ENCODE data around the gene CRTC3.
"Not testable (repeated sequence)": the region's sequence is repeated elsewhere in the genome, so short reads cannot be mapped to it uniquely, and the experiment has no call there.

The CRTC3 gene

DNA sequence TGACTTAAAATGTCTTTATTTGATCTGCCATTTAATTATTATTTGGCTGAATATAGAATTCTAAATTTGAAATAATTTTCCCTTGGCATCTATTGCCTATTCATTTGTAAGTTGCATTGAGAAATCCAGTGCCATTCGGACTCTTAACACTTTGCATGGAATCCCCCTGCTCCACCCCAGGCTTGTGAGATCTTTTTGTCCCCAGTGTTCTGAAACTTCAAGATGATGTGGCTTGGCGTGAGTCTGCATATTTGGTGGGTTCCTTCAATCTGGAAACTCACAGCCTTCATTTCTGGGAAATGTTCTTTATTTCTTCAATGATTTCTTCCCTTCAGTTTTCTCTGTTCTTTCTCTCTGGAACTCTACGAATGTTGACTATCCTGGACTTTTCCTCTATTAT lies 103.6 kb downstream of the CRTC3 start:
- DNase-seq = no peak

DNA sequence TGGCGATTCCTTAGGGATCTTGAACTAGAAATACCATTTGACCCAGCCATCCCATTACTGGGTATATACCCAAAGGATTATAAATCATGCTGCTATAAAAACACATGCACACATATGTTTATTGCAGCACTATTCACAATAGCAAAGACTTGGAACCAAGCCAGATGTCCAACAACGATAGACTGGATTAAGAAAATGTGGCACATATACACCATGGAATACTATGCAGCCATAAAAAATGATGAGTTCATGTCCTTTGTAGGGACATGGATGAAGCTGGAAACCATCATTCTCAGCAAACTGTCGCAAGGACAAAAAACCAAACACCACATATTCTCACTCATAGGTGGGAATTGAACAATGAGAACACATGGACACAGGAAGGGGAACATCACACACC lies 107.3 kb downstream of the CRTC3 start:
- DNase-seq = not testable (repeated sequence)

DNA sequence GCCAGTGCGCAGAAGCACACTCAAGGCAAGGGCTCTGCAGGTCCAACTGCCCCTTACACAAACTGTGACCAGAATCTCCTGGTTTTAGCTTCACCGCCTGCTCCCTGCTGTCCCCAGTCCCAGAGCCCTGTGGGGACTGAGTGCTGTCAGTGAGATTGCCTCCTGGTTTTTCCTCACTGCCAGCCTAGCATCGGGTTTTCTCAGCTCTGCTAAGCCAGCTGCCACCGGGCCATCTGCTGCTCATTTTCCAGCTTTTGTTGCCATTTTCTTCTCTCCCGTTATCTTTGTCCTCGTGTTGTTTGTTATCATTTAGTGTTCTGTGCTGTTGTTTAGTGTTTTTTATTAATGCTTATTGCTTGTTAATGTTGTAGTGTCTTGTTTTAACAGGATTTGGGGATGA lies 108.0 kb downstream of the CRTC3 start:
- DNase-seq = no peak

DNA sequence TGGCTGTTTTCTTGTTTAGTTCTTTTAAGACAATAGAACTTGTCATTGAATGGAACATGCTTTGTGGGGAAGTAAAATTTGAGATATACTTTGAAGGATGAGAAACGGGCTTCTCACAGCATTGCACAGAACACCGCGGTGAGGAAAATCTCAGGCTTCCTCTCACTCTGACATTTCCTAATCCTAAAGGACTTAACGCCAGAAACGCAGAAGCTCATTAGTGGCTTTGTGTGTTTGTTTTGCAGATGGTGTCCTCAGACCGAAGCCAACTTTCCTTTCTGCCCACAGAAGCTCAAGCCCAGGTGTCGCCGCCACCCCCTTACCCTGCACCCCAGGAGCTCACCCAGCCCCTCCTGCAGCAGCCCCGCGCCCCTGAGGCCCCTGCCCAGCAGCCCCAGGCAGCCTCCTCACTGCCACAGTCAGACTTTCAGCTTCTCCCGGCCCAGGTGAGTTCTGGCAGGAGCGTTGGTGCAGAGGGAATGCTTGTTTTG lies 108.5 kb downstream of the CRTC3 start:
- DNase-seq = no peak

DNA sequence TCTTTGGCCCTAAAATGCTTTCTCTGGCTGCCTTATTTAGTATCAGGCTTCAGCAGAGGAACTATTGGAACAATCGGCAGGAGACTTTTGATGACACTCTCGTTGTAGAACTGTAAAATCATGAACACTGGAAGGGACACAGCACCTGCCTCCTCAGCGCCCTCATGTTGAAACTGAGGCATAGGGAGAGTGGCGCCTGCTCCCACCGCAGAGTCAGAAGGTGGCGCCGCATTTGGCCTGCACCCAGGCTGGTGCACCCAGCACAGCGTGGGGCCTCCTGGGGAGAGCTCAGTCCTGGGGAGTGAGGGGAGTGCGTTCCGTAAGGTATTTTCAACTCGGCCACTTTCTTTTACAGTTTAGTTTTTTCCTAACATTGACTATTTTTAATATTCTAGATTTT lies 109.2 kb downstream of the CRTC3 start:
- DNase-seq = no peak

DNA sequence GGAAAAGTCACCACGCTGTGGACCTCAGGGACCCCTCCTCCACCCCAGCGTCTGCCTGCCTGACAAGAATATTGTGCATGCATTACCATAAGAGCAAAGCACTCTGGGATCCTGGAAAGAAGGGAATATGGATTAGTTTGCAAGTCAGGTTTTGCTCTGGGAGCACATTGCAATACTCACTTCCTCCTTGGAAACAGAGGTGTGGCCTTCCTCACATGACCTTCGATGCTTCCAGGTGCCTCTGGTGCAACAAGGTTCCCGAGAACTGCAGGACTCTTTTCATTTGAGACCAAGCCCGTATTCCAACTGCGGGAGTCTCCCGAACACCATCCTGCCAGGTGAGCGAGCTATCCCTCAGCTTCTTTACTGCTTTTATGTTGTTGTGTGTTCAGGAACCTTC lies 111.1 kb downstream of the CRTC3 start:
- DNase-seq = no peak

DNA sequence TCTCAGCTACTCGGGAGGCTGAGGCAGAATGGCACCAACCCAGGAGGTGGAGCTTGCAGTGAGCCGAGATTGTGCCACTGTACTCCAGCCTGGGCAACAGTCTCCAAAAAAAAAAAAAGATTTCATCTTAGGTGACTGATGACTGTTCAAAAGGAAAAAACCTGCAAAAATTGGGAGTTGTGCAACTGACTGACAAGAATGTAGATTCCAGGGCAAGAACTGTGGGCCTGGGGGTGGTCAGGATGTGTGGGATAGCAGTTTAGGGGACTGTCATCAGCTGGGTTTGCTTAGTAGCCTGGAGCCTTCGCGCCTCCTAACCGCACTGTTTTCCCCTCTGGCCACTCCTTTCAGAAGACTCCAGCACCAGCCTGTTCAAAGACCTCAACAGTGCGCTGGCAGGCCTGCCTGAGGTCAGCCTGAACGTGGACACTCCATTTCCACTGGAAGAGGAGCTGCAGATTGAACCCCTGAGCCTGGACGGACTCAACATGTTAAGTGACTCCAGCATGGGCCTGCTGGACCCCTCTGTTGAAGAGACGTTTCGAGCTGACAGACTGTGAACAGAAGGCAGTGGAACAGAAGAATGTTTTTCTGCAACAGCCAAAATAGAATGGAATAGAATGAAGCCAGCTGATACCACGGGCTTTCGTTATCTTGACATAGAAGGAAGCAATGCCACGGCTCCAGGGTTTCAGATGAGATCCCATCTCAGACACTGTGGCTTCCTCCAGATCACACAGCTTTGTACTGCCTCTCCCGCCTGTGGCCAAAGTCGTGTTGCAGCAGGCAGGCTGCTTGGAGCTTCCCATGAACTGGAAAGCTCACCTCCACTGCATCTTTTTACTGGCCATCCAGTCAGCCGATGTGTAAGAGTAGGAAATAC lies 112.1 kb downstream of the CRTC3 start:
- DNase-seq = no peak

DNA sequence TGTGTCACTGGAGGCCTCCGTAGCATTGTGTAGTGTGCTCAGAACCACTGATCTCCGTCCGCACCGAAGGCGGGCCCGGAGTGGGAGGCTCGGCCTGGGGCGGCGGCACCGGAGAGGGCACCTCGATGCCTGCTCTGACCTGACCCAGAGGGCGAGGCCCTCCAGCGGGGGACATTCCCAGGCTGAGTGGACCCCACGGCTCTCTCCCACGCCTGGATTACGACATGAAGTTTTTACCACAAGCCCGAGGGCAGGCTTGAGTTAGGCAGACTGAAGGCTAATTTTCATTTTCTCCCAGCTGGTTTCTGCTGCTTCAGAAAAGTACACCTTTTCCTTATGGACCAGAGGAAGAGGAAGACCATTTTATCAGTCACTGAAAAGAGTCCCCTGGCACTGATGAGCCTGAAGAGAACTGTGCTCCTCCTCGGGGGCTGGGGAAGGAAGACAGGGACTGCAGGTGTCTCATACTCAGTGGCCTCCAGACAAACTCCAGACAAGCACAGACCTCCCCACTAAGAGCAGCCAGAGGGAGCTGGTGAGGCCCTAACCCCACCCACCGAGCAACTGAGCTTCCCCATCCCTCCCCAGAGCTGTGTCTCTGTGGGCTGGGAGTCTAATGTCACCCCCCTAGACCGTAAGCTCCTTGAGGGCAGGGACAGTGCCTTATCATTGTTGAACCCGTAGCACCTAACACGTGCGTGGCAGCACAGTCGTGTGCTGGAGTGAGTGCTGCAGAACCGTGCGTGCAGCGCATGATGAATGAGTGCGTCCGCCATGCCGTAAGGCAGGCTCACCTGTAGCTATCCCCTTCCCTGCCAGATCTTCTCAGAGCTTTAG lies 113.0 kb downstream of the CRTC3 start:
- DNase-seq = no peak

DNA sequence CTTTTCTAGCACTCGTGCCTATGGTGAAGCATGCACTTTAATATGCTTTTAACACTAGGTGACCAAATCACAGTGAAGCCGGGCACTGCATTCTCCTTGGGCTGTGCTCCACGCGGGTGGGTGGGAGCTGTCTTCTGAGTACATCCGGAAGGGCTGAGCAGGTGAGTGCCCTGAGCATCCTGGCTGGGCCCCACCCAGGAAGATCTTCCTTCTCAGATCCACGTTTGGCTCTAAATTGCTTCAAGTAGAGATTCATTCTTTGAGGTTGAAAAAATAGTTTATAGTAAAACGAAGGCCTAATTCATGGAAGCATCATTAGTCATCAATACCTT lies 113.5 kb downstream of the CRTC3 start:
- DNase-seq = no peak

DNA sequence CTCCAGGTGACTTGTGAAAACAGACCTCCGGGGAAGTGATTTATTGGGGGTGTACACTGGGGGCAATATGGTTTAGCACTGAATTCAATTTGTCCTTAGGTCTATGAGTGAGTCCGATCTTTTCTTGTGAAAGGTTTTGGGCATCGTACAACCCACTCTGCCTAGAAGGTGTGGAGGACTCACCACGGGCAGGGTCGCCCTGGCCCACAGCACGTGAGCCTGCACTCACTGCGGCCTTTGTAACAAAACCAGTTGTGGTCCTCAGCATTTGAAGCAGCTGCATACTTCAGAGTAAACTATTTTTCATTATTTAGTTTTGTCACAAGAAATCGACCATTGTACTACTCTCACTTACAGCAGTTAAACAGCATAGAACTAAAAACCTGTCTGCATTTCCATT lies 114.8 kb downstream of the CRTC3 start:
- DNase-seq = no peak

DNA sequence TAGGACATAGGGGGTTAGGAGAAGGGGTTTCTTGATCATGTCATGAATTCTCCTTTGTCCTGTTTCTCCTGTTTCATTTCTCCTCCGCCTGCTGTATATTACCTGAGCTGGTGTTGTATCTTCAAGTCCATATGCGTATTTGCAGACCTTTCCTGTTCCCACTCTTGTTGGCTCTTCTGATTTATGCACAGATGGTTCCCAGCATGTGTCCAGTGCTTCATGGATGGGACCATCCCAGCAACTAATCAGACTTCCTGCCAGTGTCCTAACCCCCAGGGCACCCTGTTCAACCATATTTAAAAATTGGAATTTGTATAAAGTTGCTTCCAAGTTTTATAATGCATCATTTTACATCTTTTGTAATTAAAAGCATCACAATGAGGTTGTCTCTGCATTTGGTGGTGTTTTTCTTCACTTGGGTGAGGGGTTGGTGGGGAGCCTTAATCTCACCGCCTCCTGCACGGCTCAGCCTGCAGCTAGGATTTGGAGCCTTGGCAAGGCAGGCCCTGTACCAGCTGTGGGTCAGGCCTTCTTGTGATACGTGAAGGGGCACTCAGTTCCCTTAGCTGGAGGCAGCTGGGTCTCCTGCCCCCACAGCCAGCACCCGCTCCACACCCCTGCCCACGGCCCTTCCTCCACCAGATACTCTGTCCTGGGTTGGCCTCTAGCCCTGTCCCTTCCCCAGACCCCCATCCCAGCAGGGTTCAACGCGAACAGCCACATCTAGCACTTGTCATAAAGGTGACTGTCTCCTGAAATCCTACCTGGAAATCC lies 115.4 kb downstream of the CRTC3 start:
- DNase-seq = no peak

DNA sequence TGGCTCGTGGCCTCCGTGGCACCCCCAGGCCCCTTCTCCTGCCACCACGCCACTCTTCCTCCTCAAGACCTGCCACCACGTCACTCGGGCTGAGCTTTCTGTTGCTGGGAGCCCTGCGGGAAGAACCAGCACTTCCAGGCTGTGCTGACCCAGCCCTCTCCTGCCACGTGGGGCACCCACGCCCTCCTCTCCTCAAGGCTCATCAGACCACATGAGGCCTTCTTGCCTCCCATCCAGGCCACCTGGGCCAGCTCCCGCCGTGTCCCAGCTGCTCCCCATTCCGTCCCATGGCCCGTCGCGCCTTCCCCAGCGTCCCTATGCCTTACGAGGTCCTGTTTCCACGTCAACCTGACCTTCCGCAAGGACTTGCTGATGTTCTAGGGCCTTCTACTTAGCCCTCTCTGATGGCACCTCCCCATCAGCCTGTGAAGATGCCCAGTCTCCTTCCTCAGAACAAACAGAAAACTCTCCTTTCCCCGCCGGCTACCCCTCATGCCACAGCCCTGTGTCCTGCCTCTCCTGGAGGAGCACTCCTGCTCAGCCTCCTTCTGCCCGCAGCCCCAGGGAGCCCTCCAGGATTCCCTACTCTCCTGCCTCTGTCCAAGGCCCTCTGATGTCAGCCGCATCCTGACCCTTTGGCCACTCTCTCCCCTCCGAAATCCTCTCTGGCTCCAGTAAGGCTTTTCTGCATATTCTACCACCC lies 116.3 kb downstream of the CRTC3 start:
- no peak for DNase-seq

DNA sequence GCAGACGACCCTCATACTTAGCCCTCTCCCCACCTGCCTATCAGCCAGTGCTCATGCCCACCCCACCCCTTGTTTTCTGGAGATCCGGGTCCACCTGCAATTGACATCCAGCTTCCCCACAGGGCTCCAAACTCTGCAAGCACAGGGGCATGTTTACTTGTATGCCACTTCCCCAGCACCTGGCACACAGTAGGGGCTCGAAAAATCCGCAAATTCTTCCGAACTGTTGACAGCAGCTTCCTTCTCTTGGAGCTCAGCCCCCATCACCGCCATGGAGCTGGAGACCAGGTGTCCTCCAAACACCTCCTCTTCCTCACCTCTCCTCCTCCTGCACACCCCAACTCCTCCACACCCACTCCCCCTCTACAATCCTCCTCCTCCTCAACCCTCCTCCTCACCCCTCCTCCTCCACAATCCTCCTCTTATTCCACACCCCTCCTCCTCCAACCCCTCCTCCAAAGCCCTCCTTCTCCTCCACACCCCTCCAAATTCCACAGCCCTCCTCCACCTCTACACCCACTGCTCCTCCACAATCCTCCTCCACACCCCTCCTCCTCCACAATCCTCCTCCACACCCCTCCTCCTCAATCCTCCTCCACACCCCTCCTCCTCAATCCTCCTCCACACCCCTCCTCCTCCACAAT lies 117.1 kb downstream of the CRTC3 start:
- DNase-seq = no peak

DNA sequence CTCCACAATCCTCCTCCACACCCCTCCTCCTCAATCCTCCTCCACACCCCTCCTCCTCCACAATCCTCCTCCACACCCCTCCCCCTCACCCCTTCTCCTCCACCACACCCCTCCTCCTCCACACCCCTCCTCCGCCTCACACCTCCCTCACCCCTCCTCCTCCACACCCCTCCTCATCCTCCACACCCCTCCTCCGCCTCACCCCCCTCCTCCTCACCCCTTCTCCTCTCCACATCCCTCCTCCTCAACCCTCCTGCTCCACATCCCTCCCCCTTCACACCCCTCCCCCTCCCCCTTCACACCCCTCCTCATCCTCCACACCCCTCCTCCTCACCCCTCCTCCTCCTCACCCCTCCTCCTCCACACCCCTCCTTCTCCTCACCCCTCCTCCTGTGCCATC lies 117.6 kb downstream of the CRTC3 start:
- no peak for DNase-seq

DNA sequence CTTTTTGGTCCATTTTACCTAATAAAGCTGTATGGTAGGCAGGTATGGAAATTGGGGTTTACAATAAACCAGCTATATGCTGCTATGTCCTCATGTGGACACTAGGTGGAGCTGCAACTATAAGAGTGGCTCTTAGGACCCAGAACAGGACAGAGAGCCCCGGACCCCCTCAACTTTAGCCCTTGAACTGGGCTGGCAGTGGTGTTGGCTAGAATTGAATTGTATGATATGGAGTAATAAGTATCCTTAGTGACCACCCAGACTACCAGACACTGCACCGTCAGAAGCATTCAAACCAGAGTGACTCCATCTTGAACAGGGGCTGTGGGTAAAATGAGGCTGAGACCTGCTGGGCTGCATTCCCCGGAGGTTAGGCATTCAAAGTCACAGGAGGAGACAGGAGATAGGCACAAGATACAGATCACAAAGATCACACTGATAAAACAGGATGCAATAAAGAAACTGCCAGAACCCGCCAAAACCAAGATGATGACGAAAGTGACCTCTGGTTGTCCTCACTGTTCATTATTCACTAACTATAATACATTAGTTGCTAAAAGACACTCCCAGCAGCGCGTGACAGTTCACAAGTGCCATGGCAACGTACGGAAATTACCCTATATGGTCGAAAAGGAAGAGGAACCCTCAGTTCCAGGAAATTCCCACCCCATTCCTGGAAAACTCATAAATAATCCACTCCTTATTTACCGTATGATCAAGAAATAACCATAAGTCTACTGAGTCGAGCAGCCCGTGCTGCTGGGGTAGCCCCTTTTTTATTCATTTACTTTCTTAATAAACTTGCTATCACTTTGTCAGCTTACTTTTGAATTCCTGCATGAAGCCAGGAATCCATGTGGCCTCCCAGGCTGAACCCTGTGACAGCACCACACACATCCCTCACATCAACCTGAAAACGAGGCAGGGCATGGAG lies 118.7 kb downstream of the CRTC3 start:
- no peak for DNase-seq

DNA sequence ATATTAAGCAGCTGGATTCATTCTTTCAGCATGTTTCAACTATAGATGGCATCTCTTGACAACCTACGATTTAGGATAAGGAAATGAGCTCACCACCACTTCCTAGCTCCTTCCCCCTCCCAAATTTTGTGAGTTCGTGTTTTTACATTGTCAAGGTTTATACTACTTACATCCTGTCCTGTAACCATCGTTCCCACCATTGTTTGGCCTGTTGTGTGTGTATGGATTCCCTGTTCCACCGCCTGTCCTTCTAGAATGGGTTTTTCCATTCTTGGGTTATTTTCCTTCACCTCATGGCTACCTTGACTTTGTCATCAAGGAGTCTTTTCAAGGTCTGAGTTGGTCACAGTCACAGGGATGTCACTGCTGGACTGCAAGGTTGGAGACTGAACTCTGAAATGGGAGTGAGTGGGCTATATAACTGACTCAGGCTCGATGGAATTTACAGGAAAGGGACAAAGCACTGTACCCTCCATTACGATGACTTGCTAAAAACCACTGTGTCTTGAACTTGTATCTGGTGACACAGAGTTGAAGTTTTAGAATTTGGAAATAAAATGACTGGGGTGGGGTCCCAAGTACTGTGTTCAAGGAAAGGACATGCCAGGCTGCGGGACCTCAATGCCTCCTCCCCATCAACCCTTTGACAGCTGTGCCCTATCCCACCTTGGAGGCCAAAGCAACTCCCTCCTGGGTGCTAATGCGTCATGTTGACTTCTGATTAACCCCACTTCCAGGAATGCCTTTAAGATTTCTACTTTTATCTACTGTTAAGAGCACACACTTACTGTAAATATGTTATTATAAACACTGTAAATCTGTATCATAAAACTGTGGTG lies 120.6 kb downstream of the CRTC3 start:
- DNase-seq = no peak

DNA sequence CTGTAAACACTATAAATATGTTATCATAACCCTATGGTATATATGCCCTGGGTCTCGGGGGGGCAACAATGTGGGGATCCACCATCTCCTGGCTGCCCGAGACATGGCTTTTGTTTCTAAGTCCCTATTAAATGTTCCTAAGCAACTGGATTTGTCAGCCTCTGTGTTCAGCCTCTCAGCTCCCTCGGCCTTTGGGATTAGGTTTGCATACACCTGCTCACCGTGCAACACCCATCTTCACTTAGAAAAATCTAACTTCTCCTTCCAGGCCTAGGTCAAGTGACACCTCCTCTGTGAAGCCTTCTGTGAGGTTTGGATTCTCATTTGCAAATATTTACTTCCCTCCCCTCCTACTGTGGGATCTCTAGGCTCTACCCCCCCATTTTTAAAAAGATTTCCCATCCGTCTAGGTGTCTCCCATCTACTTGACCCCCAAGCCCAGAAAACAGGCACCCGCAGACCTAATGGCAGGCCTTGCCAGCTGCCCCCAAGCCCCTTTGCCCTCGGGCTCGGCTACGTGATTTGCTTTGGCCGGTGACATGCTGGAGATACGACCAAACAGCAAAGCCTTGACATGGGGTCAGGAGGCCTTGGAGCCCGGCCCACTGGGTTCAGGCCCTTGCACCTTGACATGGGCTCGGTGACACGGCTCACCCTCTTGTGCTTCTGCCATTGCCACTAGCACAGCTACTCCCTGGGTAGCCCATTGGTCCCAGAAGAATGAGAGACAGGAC lies 121.4 kb downstream of the CRTC3 start:
- DNase-seq = no peak

DNA sequence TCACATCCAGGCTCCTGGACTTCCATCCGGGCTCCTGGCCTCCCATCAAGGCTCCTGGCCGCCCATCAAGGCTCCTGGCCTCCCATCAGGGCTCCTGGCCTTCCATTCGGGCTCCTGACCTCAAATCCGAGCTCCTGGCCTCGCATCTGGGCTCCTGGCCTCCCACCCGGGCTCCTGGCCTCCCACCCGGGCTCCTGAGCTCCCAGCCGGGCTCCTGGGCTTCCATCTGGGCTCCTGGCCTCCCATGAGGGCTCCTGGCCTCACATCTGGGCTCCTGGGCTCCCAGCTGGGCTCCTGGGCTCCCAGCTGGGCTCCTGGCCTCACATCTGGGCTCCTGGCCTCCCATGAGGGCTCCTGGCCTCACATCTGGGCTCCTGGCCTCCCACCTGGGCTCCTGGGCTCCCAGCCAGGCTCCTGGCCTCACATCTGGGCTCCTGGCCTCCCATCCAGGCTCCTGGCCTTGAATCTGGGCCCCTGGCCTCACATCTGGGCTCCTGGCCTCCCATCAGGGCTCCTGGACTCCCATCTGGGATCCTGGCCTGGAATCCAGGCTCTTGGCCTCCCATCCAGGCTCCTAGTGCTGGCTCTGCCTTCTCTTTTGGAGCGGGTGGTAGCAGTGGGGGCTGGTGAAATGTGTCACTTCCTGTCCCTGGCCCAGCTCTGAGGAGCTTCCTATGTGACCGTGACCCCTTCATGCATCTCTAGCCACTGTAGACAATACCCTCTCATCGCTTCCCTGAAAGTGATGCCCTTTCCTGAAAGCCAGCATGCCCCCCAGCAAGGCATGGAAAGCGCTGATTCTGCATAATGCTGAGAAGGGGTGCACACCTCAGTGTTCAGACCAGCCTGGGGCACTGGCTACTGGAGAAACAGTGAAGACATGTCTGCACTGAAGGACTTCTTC lies 124.8 kb downstream of the CRTC3 start:
- no peak for DNase-seq
